Upper lobe of left lung (tissue), 4 donors: ENCODE measurements around the gene CHL1.

Source experiments
- CTCF ChIP-seq, 6 experiments: fragments of 450-650 bp in 4 of 6; fragments of 200-600 bp in 2 of 6; sonication (generic) in 2 of 6; IDR thresholded peaks; one replicate each; pipeline ENCODE4 v1.5.1; 2016 to 2019; ENCODE audit warnings: antibody characterized with exemption in 6 of 6
- POLR2A ChIP-seq, 4 donors: fragments of 450-650 bp; IDR thresholded peaks; one replicate each; pipeline ENCODE4 v1.5.1; 2016 to 2017; ENCODE audit warnings: antibody characterized with exemption in 4 of 4, mild to moderate bottlenecking in 2 of 4

- no peak for TF ChIP-seq CTCF (IDR thresholded peaks at IDR 0.05)
- TF ChIP-seq POLR2A (IDR thresholded peaks at IDR 0.05) = no peak
Observed at GRCh38 chr3:332701-333100, 136.1 kb downstream of the CHL1 start.
